Osteoblast (primary cell): ENCODE data around the gene BIN1. TPM values are rescaled to one million over a fixed set of nuclear protein-coding genes. Genes with fewer than 3 reads are reported as not detected.

Source experiments
- DNase-seq: peaks from one replicate; pipeline ENCODE4 v3.0.0; 2011; ENCODE audit warnings: low spot score, mixed read lengths; ENCODE audit not compliant: insufficient read length; ENCODE audit errors: missing footprints
- H2AFZ ChIP-seq: 2 replicates; pipeline ENCODE4 v1.6.0; 2011; ENCODE audit warnings: mild to moderate bottlenecking, low read length
- H3K27ac ChIP-seq: 2 replicates; pipeline ENCODE4 v1.5.1; 2011; ENCODE audit warnings: mild to moderate bottlenecking, low read depth, low read length, moderate library complexity
- H3K27me3 ChIP-seq: 2 replicates; pipeline ENCODE4 v1.6.0; 2012; ENCODE audit warnings: mild to moderate bottlenecking, control low read depth, inconsistent platforms, low read length, moderate library complexity; ENCODE audit not compliant: insufficient read depth
- H3K36me3 ChIP-seq: 2 replicates; pipeline ENCODE4 v1.5.1; 2011; ENCODE audit warnings: mild to moderate bottlenecking, low read length, control low read depth, moderate library complexity; ENCODE audit not compliant: insufficient read depth
- H3K4me1 ChIP-seq: 2 replicates; pipeline ENCODE4 v1.5.1; 2011; ENCODE audit warnings: mild to moderate bottlenecking, low read length, control low read depth, moderate library complexity; ENCODE audit not compliant: insufficient read depth
- H3K4me2 ChIP-seq: 2 replicates; pipeline ENCODE4 v1.6.0; 2011; ENCODE audit warnings: mild to moderate bottlenecking, low read length; ENCODE audit not compliant: insufficient read depth
- H3K4me3 ChIP-seq: fragments of 200-600 bp; sonication (generic); 3 replicates; pipeline ENCODE4 v1.5.1; 2012; ENCODE audit warnings: mild to moderate bottlenecking, low read length, inconsistent platforms; ENCODE audit not compliant: insufficient read depth
- H3K79me2 ChIP-seq: 2 replicates; pipeline ENCODE4 v1.6.0; 2012; ENCODE audit warnings: mild to moderate bottlenecking, low read length, control low read depth, inconsistent platforms; ENCODE audit not compliant: insufficient read depth
- H3K9me3 ChIP-seq: 2 replicates; pipeline ENCODE4 v1.5.1; 2011; ENCODE audit warnings: low read depth, low read length, control low read depth
- H4K20me1 ChIP-seq: 2 replicates; pipeline ENCODE4 v1.6.0; 2012; ENCODE audit warnings: mild to moderate bottlenecking, low read length, control low read depth; ENCODE audit not compliant: insufficient read depth
- total RNA-seq: library from RNA; depleted of rRNA; stranded (reverse); fragments of >200 nt; gene quantifications from 2 replicates; pipeline ENCODE4 v1.2.3, GENCODE V29; 2012
- TF ChIP-seq, protein P1 (sequence below): IDR thresholded peaks from 2 replicates; pipeline ENCODE4 v1.5.1; 2011; ENCODE audit warnings: mild to moderate bottlenecking, low read depth, low read length, moderate library complexity; ENCODE audit errors: extremely low read depth

BIN1 gene
- total RNA-seq, 1 donor: 85.4 TPM

DNA sequence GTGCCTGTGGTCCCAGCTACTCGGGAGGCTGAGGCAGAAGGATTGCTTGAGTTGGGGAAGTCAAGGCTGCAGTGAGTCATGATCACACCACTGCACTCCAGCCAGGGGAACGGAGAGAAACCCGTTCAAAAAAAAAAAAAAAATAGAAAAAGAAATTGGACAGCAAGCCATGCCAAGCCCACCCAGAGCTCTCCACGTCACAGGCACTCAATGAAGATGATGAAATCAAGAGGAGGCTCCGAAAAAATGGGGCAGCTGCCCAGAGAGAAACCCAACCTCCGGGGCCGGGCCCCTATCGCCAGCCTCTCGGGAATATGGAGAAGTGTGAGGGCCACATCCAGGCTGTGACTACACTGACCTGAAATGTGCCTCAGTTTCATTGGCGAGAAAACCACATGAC lies 40.0 kb downstream of the BIN1 start:
- Histone ChIP-seq H4K20me1 (peaks cover 6% of the 10 kb centered on the region), H3K4me2 (no peak overlapping the region), H3K4me3 (no peak overlapping the region), H3K36me3 (peaks cover 18% of the 10 kb centered on the region), H3K79me2 (no peaks in the 10 kb centered on the region), H3K9me3 (no peaks in the 10 kb centered on the region), H3K4me1 (peaks cover 31% of the 10 kb centered on the region), H3K27ac (peak overlapping the region; percentile 83), H2AFZ (no peak overlapping the region), H3K27me3 (no peaks in the 10 kb centered on the region)
- TF ChIP-seq, protein P1, sequence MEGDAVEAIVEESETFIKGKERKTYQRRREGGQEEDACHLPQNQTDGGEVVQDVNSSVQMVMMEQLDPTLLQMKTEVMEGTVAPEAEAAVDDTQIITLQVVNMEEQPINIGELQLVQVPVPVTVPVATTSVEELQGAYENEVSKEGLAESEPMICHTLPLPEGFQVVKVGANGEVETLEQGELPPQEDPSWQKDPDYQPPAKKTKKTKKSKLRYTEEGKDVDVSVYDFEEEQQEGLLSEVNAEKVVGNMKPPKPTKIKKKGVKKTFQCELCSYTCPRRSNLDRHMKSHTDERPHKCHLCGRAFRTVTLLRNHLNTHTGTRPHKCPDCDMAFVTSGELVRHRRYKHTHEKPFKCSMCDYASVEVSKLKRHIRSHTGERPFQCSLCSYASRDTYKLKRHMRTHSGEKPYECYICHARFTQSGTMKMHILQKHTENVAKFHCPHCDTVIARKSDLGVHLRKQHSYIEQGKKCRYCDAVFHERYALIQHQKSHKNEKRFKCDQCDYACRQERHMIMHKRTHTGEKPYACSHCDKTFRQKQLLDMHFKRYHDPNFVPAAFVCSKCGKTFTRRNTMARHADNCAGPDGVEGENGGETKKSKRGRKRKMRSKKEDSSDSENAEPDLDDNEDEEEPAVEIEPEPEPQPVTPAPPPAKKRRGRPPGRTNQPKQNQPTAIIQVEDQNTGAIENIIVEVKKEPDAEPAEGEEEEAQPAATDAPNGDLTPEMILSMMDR: no peak
- DNase-seq: peak; percentile 99

DNA sequence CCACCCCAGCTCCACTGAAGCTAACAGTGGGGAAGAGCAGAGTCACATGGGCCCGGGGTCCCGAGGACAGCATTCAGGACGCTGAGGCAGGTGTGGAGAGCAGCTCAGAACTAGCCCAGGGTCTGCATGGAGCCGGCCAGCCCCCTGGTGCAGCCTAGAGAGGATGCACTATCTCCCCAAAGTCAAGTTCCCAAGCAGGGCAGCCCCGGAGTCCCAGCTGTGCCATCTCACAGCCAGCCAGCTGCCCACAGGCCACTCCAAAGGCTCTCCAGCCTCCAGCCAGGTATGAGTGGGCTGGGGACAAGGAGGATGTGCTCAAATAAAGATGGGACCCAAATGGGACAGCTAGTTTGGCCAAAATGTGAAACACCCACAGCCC lies 41.0 kb downstream of the BIN1 start:
- H3K27ac ChIP-seq: peak overlapping the region; percentile 83
- peaks cover 18% of the 10 kb centered on the region for H3K36me3 ChIP-seq
- no peaks in the 10 kb centered on the region for H3K79me2 ChIP-seq
- no peak for DNase-seq
- TF ChIP-seq, protein P1: no peak
- no peaks in the 10 kb centered on the region for H3K27me3 ChIP-seq
- no peak overlapping the region for H3K4me2 ChIP-seq
- no peak overlapping the region for H2AFZ ChIP-seq
- H3K9me3 ChIP-seq: no peaks in the 10 kb centered on the region
- H4K20me1 ChIP-seq: peaks cover 6% of the 10 kb centered on the region
- peaks cover 31% of the 10 kb centered on the region for H3K4me1 ChIP-seq
- H3K4me3 ChIP-seq: no peak overlapping the region

DNA sequence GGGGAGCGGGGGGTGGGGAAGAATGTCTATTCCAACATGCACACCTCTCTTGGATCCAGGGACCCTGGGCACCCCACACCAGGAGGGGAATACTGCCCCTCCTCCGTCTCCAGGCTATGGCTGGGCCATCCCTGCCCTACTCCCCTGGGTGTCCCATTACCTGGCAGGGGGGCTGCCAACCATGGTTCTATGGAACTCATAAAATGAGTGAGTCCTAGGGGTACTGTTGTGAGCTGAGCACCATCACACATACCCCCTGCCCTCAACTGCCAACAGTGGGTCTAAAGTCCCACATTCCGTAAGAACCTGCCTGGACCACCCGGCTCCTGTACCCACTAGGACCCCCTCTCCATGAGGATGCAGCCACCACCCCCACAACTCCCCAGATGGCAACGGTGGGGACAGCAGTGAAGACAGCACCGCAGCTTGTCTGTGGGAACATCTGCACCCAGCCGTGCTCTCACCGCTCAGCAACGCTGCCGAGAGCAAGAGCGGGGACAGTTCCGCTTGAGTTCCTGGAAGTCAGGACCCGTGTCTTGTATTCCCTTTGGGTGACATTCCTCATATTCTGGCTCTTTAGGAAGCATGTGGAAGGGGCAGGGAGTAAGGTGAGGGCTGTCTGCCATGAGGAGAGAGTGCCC lies 41.5 kb downstream of the BIN1 start:
- Histone ChIP-seq H3K4me1 (peaks cover 31% of the 10 kb centered on the region), H3K4me2 (peak overlapping the region; percentile 41), H3K4me3 (no peak overlapping the region), H3K79me2 (no peaks in the 10 kb centered on the region), H3K9me3 (no peaks in the 10 kb centered on the region), H3K27me3 (no peaks in the 10 kb centered on the region), H2AFZ (no peak overlapping the region), H3K36me3 (peaks cover 18% of the 10 kb centered on the region), H4K20me1 (peaks cover 6% of the 10 kb centered on the region), H3K27ac (peak overlapping the region; percentile 78)
- TF ChIP-seq, protein P1: no peak
- no peak for DNase-seq

DNA sequence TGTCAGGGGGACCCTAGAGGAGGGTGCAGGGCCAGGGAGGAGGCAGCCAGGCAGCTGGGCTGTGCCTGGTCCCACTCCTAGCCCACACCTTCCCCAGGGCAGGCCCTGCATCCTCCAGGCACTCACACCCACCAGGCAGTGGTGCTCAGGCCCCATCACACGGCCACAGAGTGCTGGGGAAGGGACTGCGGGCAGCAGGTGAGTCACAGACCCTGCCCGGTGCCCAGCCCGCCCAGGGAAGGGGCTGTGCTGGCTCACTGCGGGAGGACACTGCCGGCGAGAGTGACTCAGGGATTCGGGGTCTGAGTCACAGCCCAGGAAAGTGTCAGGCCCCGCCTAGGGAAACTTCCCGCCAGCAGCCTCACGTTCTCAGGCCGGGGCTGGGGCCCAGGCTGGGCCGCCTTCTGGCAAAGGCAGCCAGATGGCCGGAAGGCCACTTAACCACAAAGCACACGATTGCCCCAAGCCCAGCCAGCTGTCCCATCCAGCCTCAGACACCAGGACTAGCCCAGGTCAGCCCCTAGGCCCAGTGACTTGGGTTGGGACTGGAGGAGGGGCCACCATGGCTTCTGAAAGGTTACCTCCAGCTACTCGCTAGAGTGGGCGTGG lies 42.2 kb downstream of the BIN1 start:
- no peak overlapping the region for H3K4me3 ChIP-seq
- H3K9me3 ChIP-seq: no peaks in the 10 kb centered on the region
- H4K20me1 ChIP-seq: peaks cover 6% of the 10 kb centered on the region
- H2AFZ ChIP-seq: no peak overlapping the region
- peaks cover 13% of the 10 kb centered on the region for H3K36me3 ChIP-seq
- H3K4me1 ChIP-seq: peaks cover 31% of the 10 kb centered on the region
- peak overlapping the region; percentile 41 for H3K4me2 ChIP-seq
- H3K79me2 ChIP-seq: no peaks in the 10 kb centered on the region
- TF ChIP-seq, protein P1: peak; percentile 41
- no peaks in the 10 kb centered on the region for H3K27me3 ChIP-seq
- DNase-seq: peak; percentile 100
- H3K27ac ChIP-seq: peak overlapping the region; percentile 78
